Duodenal mucosa (tissue), 2 donors: ENCODE results near the gene CST11.

ENCODE experiments used
- H3K27ac ChIP-seq: one replicate; pipeline ENCODE4 v1.7.0; 2013; ENCODE audit warnings: low read depth, low read length
- H3K27me3 ChIP-seq, 2 donors: one replicate each; pipeline ENCODE4 v1.7.0; 2013; ENCODE audit warnings: low read length in 2 of 2, control low read depth in 1 of 2; ENCODE audit not compliant: insufficient read depth in 2 of 2, control insufficient read depth in 1 of 2
- H3K36me3 ChIP-seq, 2 donors: one replicate each; pipeline ENCODE4 v1.7.0; 2013; ENCODE audit warnings: low read length in 2 of 2, control low read depth in 1 of 2; ENCODE audit not compliant: insufficient read depth in 2 of 2, control insufficient read depth in 1 of 2
- H3K4me1 ChIP-seq, 2 donors: one replicate each; pipeline ENCODE4 v1.7.0; 2013; ENCODE audit warnings: low read length in 2 of 2, control low read depth in 1 of 2; ENCODE audit not compliant: insufficient read depth in 2 of 2, control insufficient read depth in 1 of 2
- H3K4me3 ChIP-seq, 2 donors: one replicate each; pipeline ENCODE4 v1.7.0; 2013; ENCODE audit warnings: low read length in 2 of 2, low read depth in 1 of 2
- H3K9ac ChIP-seq, 2 donors: one replicate each; pipeline ENCODE4 v1.7.0; 2013; ENCODE audit warnings: low read length in 2 of 2, low read depth in 1 of 2
- H3K9me3 ChIP-seq, 2 donors: one replicate each; pipeline ENCODE4 v1.7.0; 2013; ENCODE audit warnings: low read length in 2 of 2, control low read depth in 1 of 2; ENCODE audit not compliant: control insufficient read depth in 1 of 2

CST11 gene

DNA sequence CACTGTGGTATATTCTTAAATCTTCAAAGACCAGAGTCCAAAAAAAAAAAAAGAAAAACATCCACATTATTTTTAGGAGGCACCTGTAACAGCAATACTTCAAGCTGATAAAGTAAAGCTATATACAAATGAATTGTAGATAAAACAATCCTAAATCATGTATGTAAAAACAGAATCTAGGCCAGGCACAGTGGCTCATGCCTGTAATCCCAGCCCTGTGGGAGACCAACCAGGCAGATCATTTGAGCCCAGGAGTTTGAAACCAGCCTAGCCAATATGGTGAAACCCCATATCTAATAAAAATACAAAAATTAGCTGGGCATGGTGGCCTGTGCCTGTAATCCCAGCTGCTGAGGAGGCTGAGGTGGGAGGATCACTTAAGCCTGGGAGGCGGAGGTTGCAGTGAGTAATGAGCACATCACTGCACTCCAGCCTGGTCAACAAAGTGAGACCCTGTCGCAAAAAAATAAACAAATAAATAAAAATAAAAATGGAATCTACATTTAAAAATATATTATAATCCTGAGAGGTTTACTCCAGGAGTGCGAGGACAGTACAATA lies 38.7 kb downstream of the CST11 start:
- Histone ChIP-seq H3K27me3 (no peaks in the 10 kb centered on the region), H3K4me1 (peaks cover 0 to 3% of the 10 kb centered on the region in 2 donors), H3K4me3 (no peak overlapping the region), H3K36me3 (no peaks in the 10 kb centered on the region), H3K27ac (no peak overlapping the region), H3K9ac (no peak overlapping the region), H3K9me3 (no peaks in the 10 kb centered on the region)

DNA sequence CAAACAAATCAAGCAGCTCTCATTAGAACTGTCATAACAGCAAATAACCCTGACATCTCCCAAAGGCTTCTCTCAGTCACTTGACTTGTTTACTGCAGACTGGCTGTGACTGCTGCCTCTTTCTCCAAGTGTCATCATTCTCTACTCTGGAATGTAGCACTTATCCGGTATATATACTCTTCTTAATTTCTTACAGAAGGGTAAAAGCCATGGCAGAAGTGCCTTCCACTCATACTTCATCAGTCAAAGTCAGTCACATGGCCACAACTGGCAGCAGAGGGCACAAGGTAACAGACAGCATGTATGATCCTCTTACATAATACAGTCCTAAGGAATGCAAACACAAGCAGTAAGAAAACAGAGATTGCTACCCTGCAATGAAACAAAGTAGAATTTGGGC lies 40.6 kb downstream of the CST11 start:
- H3K4me1 ChIP-seq = no peaks in the 10 kb centered on the region
- no peak overlapping the region for H3K27ac ChIP-seq
- no peaks in the 10 kb centered on the region for H3K9me3 ChIP-seq
- H3K36me3 ChIP-seq = no peaks in the 10 kb centered on the region
- H3K9ac ChIP-seq = no peak overlapping the region
- H3K4me3 ChIP-seq = no peak overlapping the region
- no peaks in the 10 kb centered on the region for H3K27me3 ChIP-seq

DNA sequence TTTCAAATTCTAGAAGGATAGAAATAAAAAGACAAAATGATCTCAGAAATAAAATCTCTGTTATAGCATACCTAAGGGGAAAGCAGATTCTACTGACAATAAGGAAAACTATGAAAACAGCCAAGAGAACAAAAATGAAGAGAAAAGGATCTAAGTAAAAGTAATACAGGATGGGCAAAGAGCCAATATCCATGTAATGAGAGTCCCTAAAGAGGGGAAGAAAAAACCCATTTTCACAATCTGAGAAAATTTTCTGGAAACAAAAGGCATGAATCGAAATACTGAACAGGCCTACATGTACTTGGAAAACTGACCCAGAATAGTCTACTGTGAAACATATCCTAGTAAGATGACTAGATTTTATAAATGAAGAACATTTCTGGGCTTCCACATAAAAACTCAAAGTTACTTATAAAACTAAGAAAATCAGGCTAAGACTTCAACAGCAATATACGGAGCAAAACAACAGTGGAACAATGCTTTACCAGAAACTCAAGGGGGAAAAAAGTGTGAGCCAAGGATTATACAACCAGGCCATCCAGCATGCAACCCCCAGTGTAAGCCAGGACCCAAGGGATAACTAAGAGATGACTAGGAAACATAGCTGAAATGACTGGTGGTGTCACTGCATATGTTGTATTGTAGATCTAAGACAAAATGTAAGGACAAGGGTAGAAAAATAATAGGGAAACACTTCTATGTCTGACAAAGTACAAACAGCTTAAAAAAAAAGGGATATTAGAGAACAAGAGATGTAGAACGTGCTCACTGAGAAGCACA lies 41.6 kb downstream of the CST11 start:
- no peaks in the 10 kb centered on the region for H3K27me3 ChIP-seq
- no peaks in the 10 kb centered on the region for H3K36me3 ChIP-seq
- H3K4me1 ChIP-seq = no peaks in the 10 kb centered on the region
- H3K4me3 ChIP-seq = no peak overlapping the region
- H3K9ac ChIP-seq = no peak overlapping the region
- no peak overlapping the region for H3K27ac ChIP-seq
- no peaks in the 10 kb centered on the region for H3K9me3 ChIP-seq

DNA sequence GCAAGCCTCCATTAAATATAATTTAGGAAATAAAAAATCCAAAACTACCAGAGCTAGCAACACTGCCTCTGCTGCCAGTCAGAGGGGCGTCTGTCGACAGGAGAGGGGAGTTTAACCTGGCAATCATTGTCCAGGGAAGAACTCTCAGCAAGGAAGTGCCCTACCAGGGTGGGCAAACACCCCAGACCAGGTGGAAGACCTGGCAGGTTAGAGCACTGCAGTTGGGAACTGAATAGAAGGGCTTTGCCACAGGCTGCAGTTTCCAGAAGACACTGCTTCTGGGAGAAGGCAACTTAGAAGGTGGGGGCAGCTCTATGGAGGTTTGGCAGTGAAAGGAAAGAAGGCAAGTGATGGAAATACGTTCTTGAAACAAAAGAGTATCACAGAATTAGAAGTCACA lies 42.9 kb downstream of the CST11 start:
- no peaks in the 10 kb centered on the region for H3K36me3 ChIP-seq
- H3K27ac ChIP-seq = no peak overlapping the region
- H3K4me1 ChIP-seq = no peaks in the 10 kb centered on the region

DNA sequence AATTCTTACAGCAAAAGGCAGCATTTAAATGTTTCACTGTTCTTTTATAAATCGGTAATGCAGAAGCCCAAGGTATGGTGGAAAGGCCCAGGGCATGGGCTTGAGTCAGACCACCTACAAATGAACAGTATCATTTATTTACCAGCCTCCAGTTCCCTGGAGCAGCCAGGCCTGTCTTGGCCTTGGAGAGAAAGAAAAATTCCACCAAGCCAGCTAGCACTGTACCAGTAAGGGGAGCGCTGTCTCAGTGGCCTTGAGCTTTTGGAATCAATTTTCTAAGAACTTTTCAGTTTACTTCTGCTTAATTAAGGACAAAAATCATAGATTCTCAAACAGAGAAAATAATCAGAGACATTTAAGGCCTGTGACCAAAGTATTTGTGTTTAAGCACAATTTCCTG lies 43.7 kb downstream of the CST11 start:
- H3K36me3 ChIP-seq = no peaks in the 10 kb centered on the region
- no peak overlapping the region for H3K9ac ChIP-seq
- H3K4me1 ChIP-seq = no peaks in the 10 kb centered on the region
- H3K27me3 ChIP-seq = no peaks in the 10 kb centered on the region
- H3K27ac ChIP-seq = no peak overlapping the region
- no peak overlapping the region for H3K4me3 ChIP-seq
- no peaks in the 10 kb centered on the region for H3K9me3 ChIP-seq

More for the DNA sequence above, 42.9 kb downstream of the CST11 start:
- H3K4me3 ChIP-seq = no peak overlapping the region
- no peak overlapping the region for H3K9ac ChIP-seq
- H3K27me3 ChIP-seq = no peaks in the 10 kb centered on the region
- H3K9me3 ChIP-seq = no peaks in the 10 kb centered on the region

DNA sequence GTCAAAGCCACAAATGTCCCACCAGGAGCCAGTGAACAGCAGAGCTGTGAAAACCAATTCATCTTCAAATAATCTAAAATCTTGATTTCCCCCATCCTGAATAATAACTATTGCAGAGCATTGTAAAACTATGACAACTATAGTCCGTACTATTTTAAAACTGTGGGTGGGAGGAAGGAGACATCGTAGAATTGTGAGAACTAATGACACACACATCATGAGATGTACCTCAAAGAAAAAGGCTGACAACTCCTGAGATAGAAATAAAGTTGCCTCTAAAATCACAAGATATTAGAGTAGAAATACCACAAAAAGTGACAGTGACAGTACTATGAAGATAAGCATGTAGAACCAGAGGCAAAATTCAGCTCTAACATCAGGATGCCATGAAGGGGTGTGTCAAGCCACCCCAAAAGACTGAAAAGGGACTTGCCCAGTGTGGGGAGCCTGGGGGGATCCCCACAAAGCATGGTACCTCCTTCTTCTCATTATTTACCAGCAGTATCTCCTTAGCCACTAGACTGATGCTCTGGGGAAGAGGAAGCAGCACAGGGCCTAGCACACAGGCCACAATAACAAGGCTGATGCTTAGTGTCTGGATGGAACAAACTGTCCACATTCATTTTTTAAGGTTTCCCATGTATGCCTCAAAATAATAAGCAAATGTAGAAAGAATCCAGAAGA lies 44.8 kb downstream of the CST11 start:
- Histone ChIP-seq H3K4me1 (no peaks in the 10 kb centered on the region), H3K27ac (no peak overlapping the region)

DNA sequence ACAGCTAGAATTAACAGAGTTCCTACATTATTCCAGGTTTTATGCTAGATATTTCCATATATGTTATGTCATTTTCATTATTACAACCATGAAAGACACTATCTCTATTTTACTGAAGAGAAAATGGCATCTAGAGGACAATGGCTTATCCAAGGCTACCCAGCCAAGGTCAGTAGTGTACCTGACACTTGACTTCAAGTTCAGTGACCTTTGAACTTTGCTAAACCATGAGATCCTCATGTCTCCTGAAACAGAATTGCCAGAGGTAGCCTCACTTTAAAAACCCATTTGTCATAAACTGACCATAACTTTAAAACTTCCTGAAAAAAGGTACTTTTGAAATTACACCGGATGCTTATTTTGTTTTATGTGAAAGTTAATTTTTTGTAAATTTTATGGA lies 45.8 kb downstream of the CST11 start:
- no peak overlapping the region for H3K9ac ChIP-seq
- no peak overlapping the region for H3K27ac ChIP-seq
- peaks cover 0 to 9% of the 10 kb centered on the region in 2 donors for H3K36me3 ChIP-seq
- no peak overlapping the region for H3K4me3 ChIP-seq
- no peaks in the 10 kb centered on the region for H3K27me3 ChIP-seq
- no peaks in the 10 kb centered on the region for H3K4me1 ChIP-seq
- H3K9me3 ChIP-seq = no peaks in the 10 kb centered on the region

More for the DNA sequence above, 44.8 kb downstream of the CST11 start:
- H3K4me3 ChIP-seq = no peak overlapping the region
- H3K9me3 ChIP-seq = no peaks in the 10 kb centered on the region
- H3K9ac ChIP-seq = no peak overlapping the region
- H3K27me3 ChIP-seq = no peaks in the 10 kb centered on the region
- H3K36me3 ChIP-seq = no peaks in the 10 kb centered on the region

DNA sequence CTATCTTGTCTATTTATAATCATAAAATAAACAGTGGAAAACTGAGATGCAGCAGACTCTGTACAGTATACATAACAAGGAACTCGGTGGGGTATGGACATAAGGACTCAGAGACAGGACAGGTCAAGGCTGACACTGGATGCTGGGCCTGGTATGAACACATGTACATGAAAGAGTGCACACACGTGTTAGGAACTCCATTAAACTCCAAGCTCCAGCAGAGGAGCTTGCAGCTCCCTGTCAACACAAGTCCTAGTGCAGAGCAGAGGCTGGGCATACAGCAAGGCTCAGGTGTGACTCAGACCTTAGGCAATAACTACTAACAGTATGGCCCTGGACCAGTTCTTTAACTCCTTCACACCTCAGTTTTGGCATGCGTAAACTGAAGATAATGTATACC lies 48.5 kb downstream of the CST11 start:
- Histone ChIP-seq H3K4me3 (no peak overlapping the region), H3K27ac (no peak overlapping the region), H3K27me3 (no peaks in the 10 kb centered on the region), H3K9me3 (no peaks in the 10 kb centered on the region), H3K4me1 (no peaks in the 10 kb centered on the region), H3K9ac (no peak overlapping the region), H3K36me3 (peaks cover 0 to 9% of the 10 kb centered on the region in 2 donors)

DNA sequence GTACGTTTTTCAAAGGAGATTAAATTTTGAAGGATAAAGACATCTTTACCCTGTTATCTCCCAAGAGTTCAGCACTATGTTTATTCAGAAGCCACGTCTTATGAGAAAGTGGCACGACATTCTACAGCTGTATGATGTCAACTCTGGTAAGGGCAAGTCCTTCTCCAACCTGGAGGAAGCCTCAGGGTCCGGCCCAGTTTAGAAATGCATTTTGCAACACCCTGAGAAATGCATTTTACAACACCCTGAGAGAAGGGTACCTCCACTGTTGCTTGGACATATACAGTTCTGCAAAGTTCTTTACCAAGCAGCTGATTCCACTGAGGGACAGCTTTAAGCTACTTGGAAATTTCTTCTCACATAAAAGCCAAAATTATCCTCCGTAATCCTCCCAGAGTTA lies 48.9 kb downstream of the CST11 start:
- H3K27ac ChIP-seq = no peak overlapping the region
- H3K4me1 ChIP-seq = no peaks in the 10 kb centered on the region
- H3K27me3 ChIP-seq = no peaks in the 10 kb centered on the region
- H3K36me3 ChIP-seq = peaks cover 0 to 9% of the 10 kb centered on the region in 2 donors
- no peaks in the 10 kb centered on the region for H3K9me3 ChIP-seq
- no peak overlapping the region for H3K4me3 ChIP-seq
- H3K9ac ChIP-seq = no peak overlapping the region

DNA sequence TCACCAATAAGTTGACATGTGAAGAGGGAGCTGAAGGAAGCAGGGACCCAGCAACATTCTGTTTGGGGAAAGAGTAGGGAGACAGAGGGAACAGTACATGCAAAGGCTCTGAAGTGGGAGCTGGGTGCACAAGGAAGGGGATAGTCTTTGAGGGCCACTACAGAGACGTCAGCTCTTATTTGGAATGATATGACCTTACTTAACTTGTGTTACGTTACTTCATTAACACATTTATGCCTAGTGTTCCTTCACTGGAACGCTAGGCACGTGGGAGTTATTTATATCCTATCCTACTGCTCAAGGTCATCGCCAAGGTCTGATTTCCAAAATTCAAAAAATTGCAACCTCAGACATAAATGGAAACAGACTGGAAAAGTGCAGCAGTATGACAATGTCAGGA lies 51.6 kb downstream of the CST11 start:
- Histone ChIP-seq H3K4me1 (no peaks in the 10 kb centered on the region), H3K9ac (no peak overlapping the region), H3K36me3 (peaks cover 0 to 9% of the 10 kb centered on the region in 2 donors), H3K9me3 (no peaks in the 10 kb centered on the region), H3K27me3 (no peaks in the 10 kb centered on the region), H3K27ac (no peak overlapping the region), H3K4me3 (no peak overlapping the region)
